Heart left ventricle (tissue), 13 donors: ENCODE data around the gene CHRM2.

ENCODE experiments used
- CTCF ChIP-seq, 12 donors: fragments of 200-600 bp; sonication (generic) in 4 of 12; IDR thresholded peaks; one replicate each; pipeline versions ENCODE4 v1.5.0 to v1.8.0; 2018 to 2022; ENCODE audit warnings: antibody characterized with exemption in 12 of 12, mild to moderate bottlenecking in 5 of 12
- POLR2A ChIP-seq, 2 donors: fragments of 450-650 bp; IDR thresholded peaks; one replicate each; pipeline ENCODE4 v1.6.1; 2017; ENCODE audit warnings: antibody characterized with exemption in 2 of 2, mild to moderate bottlenecking in 2 of 2, moderate library complexity in 2 of 2
- donor health status: ischemic (EF 13 %, LVEDD 7.1; RV severe dilation, severe dysfunction).
- donor health status: DM: no; HTN: yes; CAD: no.
- donor health status: DM: no; HTN: no; CAD: no.
- donor health status: ischemic (EF 25% LVEDD 6.9; RV normal size, moderate dysfunction).
- donor health status: ischemic (EF 25% LVEDD 5.7; RV mildly dilated, moderate dysfunction).
- donor health status: ischemic (EF 35%, LVEDD 5.7; RV mildly dilated, moderate dysfunction).
- donor health status: nonischemic (EF 11% LVEDD 7.7; RV severe dilation, severe dysfunction).
- donor health status: DM: yes; HTN: yes; CAD: no.
- donor health status: PGD.
- donor health status: ischemic (EF 29% LVEDD 5.4; RV normal size, mild dysfunction).
- donor health status: nonischemic (EF 23%, LVEDD 6.1; RV moderate dilation, normal function).

- TF ChIP-seq POLR2A (IDR thresholded peaks at IDR 0.05) = no peak
- TF ChIP-seq CTCF (IDR thresholded peaks at IDR 0.05) = no peak
Measured at GRCh38 chr7:137032436-137032835, 164.0 kb downstream of the CHRM2 start.
